ENCODE data around the gene BTNL8. TPM values are rescaled to one million over a fixed set of nuclear protein-coding genes. Genes with fewer than 3 reads are reported as not detected.

BTNL8 gene
- total RNA-seq, 1 donor: not detected

GRCh38 chr5:180969406-180969805 lies 70.4 kb downstream of the BTNL8 start:
- no peaks in the 10 kb centered on the region for H3K36me3 ChIP-seq (ENCODE audit: insufficient read depth, low read length)
- H3K4me2 ChIP-seq (ENCODE audit: insufficient read depth, low read length): no peak overlapping the region
- no peak overlapping the region for H3K27ac ChIP-seq (ENCODE audit: low read depth, low read length)
- no peak overlapping the region for H3K4me3 ChIP-seq (ENCODE audit: insufficient read depth, low read length)
- no peaks in the 10 kb centered on the region for H3K79me2 ChIP-seq (ENCODE audit: insufficient read depth, low read length)
- H2AFZ ChIP-seq (ENCODE audit: low read length): no peak overlapping the region
- no peaks in the 10 kb centered on the region for H3K27me3 ChIP-seq (ENCODE audit: insufficient read depth, low read length)
- no peaks in the 10 kb centered on the region for H3K9me3 ChIP-seq (ENCODE audit: low read depth, low read length)
- DNase-seq (ENCODE audit: insufficient read length, low spot score, missing footprints): no peak
- H4K20me1 ChIP-seq (ENCODE audit: insufficient read depth, low read length): no peaks in the 10 kb centered on the region
- H3K4me1 ChIP-seq (ENCODE audit: insufficient read depth, low read length): no peaks in the 10 kb centered on the region
- no peak for TF ChIP-seq CTCF (IDR thresholded peaks at IDR 0.05; ENCODE audit: extremely low read depth, low read depth, low read length)

GRCh38 chr5:180970336-180970735 lies 71.4 kb downstream of the BTNL8 start:
- no peaks in the 10 kb centered on the region for H3K27me3 ChIP-seq (ENCODE audit: insufficient read depth, low read length)
- no peaks in the 10 kb centered on the region for H4K20me1 ChIP-seq (ENCODE audit: insufficient read depth, low read length)
- H2AFZ ChIP-seq (ENCODE audit: low read length): no peak overlapping the region
- peak; percentile 23 for DNase-seq (ENCODE audit: insufficient read length, low spot score, missing footprints)
- TF ChIP-seq CTCF (IDR thresholded peaks at IDR 0.05; ENCODE audit: extremely low read depth, low read depth, low read length): no peak
- no peak overlapping the region for H3K27ac ChIP-seq (ENCODE audit: low read depth, low read length)
- H3K79me2 ChIP-seq (ENCODE audit: insufficient read depth, low read length): no peaks in the 10 kb centered on the region
- H3K4me1 ChIP-seq (ENCODE audit: insufficient read depth, low read length): no peaks in the 10 kb centered on the region
- H3K4me2 ChIP-seq (ENCODE audit: insufficient read depth, low read length): no peak overlapping the region
- no peaks in the 10 kb centered on the region for H3K9me3 ChIP-seq (ENCODE audit: low read depth, low read length)
- H3K36me3 ChIP-seq (ENCODE audit: insufficient read depth, low read length): no peaks in the 10 kb centered on the region
- no peak overlapping the region for H3K4me3 ChIP-seq (ENCODE audit: insufficient read depth, low read length)

DNA sequence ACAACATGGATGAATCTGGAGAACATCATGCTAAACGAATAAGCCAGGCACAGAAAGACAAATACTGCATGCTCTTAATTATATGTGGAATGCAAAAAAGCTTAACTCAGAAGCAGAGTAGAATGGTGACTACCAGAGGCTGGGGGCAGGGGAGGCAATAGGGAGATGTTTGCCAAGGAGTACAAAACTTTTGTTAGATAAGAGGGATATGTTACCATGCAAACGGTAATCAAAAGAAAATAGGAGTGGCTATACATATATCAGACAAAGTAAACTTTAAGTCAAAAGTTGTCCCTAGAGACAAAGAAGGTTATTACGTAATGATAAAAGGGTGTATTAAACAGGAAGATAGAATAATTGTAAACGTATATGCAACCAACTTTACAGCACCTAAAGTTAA lies 71.9 kb downstream of the BTNL8 start:
- H3K4me2 ChIP-seq (ENCODE audit: insufficient read depth, low read length): no peak overlapping the region
- no peak overlapping the region for H2AFZ ChIP-seq (ENCODE audit: low read length)
- no peak overlapping the region for H3K27ac ChIP-seq (ENCODE audit: low read depth, low read length)
- no peaks in the 10 kb centered on the region for H4K20me1 ChIP-seq (ENCODE audit: insufficient read depth, low read length)
- DNase-seq (ENCODE audit: insufficient read length, low spot score, missing footprints): no peak
- H3K36me3 ChIP-seq (ENCODE audit: insufficient read depth, low read length): no peaks in the 10 kb centered on the region
- no peaks in the 10 kb centered on the region for H3K9me3 ChIP-seq (ENCODE audit: low read depth, low read length)
- H3K4me1 ChIP-seq (ENCODE audit: insufficient read depth, low read length): no peaks in the 10 kb centered on the region
- no peaks in the 10 kb centered on the region for H3K27me3 ChIP-seq (ENCODE audit: insufficient read depth, low read length)
- H3K4me3 ChIP-seq (ENCODE audit: insufficient read depth, low read length): no peak overlapping the region
- TF ChIP-seq CTCF (IDR thresholded peaks at IDR 0.05; ENCODE audit: extremely low read depth, low read depth, low read length): no peak
- H3K79me2 ChIP-seq (ENCODE audit: insufficient read depth, low read length): no peaks in the 10 kb centered on the region

- no peak overlapping the region for H3K27ac ChIP-seq (ENCODE audit: low read depth, low read length)
- no peaks in the 10 kb centered on the region for H3K27me3 ChIP-seq (ENCODE audit: insufficient read depth, low read length)
- no peaks in the 10 kb centered on the region for H3K9me3 ChIP-seq (ENCODE audit: low read depth, low read length)
- no peak overlapping the region for H2AFZ ChIP-seq (ENCODE audit: low read length)
- no peak overlapping the region for H3K4me2 ChIP-seq (ENCODE audit: insufficient read depth, low read length)
- no peak overlapping the region for H3K4me3 ChIP-seq (ENCODE audit: insufficient read depth, low read length)
- H3K4me1 ChIP-seq (ENCODE audit: insufficient read depth, low read length): no peaks in the 10 kb centered on the region
- no peaks in the 10 kb centered on the region for H3K79me2 ChIP-seq (ENCODE audit: insufficient read depth, low read length)
- no peaks in the 10 kb centered on the region for H4K20me1 ChIP-seq (ENCODE audit: insufficient read depth, low read length)
- no peak for DNase-seq (ENCODE audit: insufficient read length, low spot score, missing footprints)
- H3K36me3 ChIP-seq (ENCODE audit: insufficient read depth, low read length): no peaks in the 10 kb centered on the region
- TF ChIP-seq CTCF (IDR thresholded peaks at IDR 0.05; ENCODE audit: extremely low read depth, low read depth, low read length): no peak
Observed at GRCh38 chr5:180974612-180975315, 75.8 kb downstream of the BTNL8 start.

Data from osteoblast (primary cell).